GM12878 (cell line): ENCODE results near the gene RTP5. TPM values are rescaled to one million over a fixed set of nuclear protein-coding genes. Genes with fewer than 3 reads are reported as not detected.

Experiments
- ATAC-seq: fragments of 200-7000 bp; cut with Tn5 transposase; 3 replicates; pipeline ENCODE4 v1.9.1; 2020; ENCODE audit warnings: mild to moderate bottlenecking, moderate library complexity
- BruUV-seq: library from RNA; stranded (reverse); fragments of 400-500 nt; replicated peaks from 2 replicates; lab custom pipeline; 2021; lab: Mats Ljungman, UMichigan
- CTCF ChIA-PET: fragments of 300-600 bp; sonication (Branson Sonifier 250); formaldehyde crosslinking; extraction: SDS; loops from one replicate; lab custom pipeline; 2021; ENCODE audit warnings: inconsistent platforms; lab: Yijun Ruan, JAX
- POLR2A ChIA-PET: fragments of 350-600 bp; formaldehyde crosslinking; extraction: SDS; loops from one replicate; lab custom pipeline; 2021; ENCODE audit warnings: inconsistent platforms; lab: Charles Lee
- RAD21 ChIA-PET: fragments of 300-600 bp; sonication (Branson Sonifier 250); formaldehyde crosslinking; loops from one replicate; lab custom pipeline; 2023; ENCODE audit warnings: antibody characterized with exemption; ENCODE audit not compliant: unreplicated experiment; lab: Charles Lee
- SMC1A ChIA-PET: fragments of 300-600 bp; sonication (Branson Sonifier 250); formaldehyde crosslinking; loops from one replicate; lab custom pipeline; 2023; ENCODE audit not compliant: unreplicated experiment, uncharacterized antibody; lab: Charles Lee
- DNase-seq: peaks from one replicate; pipeline ENCODE4 v3.0.0-alpha.2; 2011; ENCODE audit warnings: low read depth, low spot score
- FAIRE-seq: peaks from 3 replicates; lab custom pipeline; 2011; peaks lifted over from hg19 to GRCh38; lab: Jason Lieb, UNC
- H2AFZ ChIP-seq: 2 replicates; pipeline ENCODE4 v1.6.0; 2011; ENCODE audit warnings: low read depth, low read length, control low read depth; ENCODE audit not compliant: control insufficient read depth
- H3K27ac ChIP-seq: 2 replicates; pipeline ENCODE4 v1.5.1; 2011; ENCODE audit warnings: control low read depth; ENCODE audit not compliant: control insufficient read depth, insufficient read depth
- H3K27me3 ChIP-seq, 2 experiments: replicated peaks in 1 of 2; 2 replicates each; pipeline versions ENCODE4 v1.6.0 to v1.6.1; 2011; ENCODE audit warnings: low read length in 1 of 2; ENCODE audit not compliant: control insufficient read depth in 2 of 2, insufficient read depth in 2 of 2
- H3K36me3 ChIP-seq, 2 experiments: 2 replicates each; pipeline ENCODE4 v1.5.1; 2011; ENCODE audit warnings: low read length in 1 of 2; ENCODE audit not compliant: control insufficient read depth in 2 of 2, insufficient read depth in 2 of 2
- H3K4me1 ChIP-seq: 2 replicates; pipeline ENCODE4 v1.6.1; 2011; ENCODE audit warnings: mild to moderate bottlenecking, low read length, moderate library complexity, mixed read lengths; ENCODE audit not compliant: control insufficient read depth, insufficient read depth
- H3K4me2 ChIP-seq: 2 replicates; pipeline ENCODE4 v1.6.0; 2011; ENCODE audit warnings: control low read depth; ENCODE audit not compliant: control insufficient read depth, insufficient read depth
- H3K4me3 ChIP-seq: fragments of 200-600 bp; sonication (generic); 2 replicates; pipeline ENCODE4 v1.5.1; 2016
- H3K79me2 ChIP-seq: 2 replicates; pipeline ENCODE4 v1.6.0; 2011; ENCODE audit warnings: low read length; ENCODE audit not compliant: control insufficient read depth, insufficient read depth
- H3K9ac ChIP-seq: 2 replicates; pipeline ENCODE4 v1.8.0; 2011; ENCODE audit warnings: low read length, control low read depth, mixed read lengths; ENCODE audit not compliant: control insufficient read depth, insufficient read depth
- H3K9me3 ChIP-seq: replicated peaks from 3 replicates; pipeline ENCODE4 v1.5.1; 2011; ENCODE audit warnings: mild to moderate bottlenecking, low read length; ENCODE audit not compliant: control insufficient read depth, insufficient read depth
- H4K20me1 ChIP-seq: 2 replicates; pipeline ENCODE4 v1.6.0; 2011; ENCODE audit not compliant: control insufficient read depth, insufficient read depth
- ATF3 ChIP-seq: IDR thresholded peaks from 2 replicates; pipeline ENCODE4 v1.6.1; 2011; ENCODE audit warnings: low read depth, mild to moderate bottlenecking, low read length, moderate library complexity, borderline replicate concordance; ENCODE audit errors: extremely low read depth
- CBFB ChIP-seq: IDR thresholded peaks from 2 replicates; pipeline ENCODE4 v1.6.1; 2016; ENCODE audit warnings: antibody characterized with exemption, low read depth
- CHD1 ChIP-seq: IDR thresholded peaks from 2 replicates; pipeline ENCODE4 v1.6.1; 2012; ENCODE audit warnings: low read depth, low read length, improper control_type of control experiment
- CREM ChIP-seq: IDR thresholded peaks from 2 replicates; pipeline ENCODE4 v1.6.1; 2014; ENCODE audit warnings: antibody characterized with exemption, low read depth
- EP300 ChIP-seq, 2 experiments: fragments of 150-350 bp in 1 of 2; IDR thresholded peaks; 2 replicates each; pipeline ENCODE4 v1.6.1; 2011 to 2012; ENCODE audit warnings: low read depth in 2 of 2, low read length in 2 of 2, borderline replicate concordance in 1 of 2, improper control_type of control experiment in 1 of 2, inconsistent platforms in 1 of 2; ENCODE audit not compliant: control insufficient read depth in 1 of 2
- HDAC2 ChIP-seq: fragments of 200-600 bp; sonication (generic); IDR thresholded peaks from 2 replicates; pipeline ENCODE4 v1.6.1; 2017
- IRF3 ChIP-seq: fragments of 450-650 bp; IDR thresholded peaks from 2 replicates; pipeline ENCODE4 v1.6.1; 2014; ENCODE audit warnings: mild to moderate bottlenecking
- LARP7 ChIP-seq: fragments of 450-650 bp; IDR thresholded peaks from 2 replicates; pipeline ENCODE4 v1.6.1; 2017; ENCODE audit warnings: mild to moderate bottlenecking
- MTA3 ChIP-seq: IDR thresholded peaks from 2 replicates; pipeline ENCODE4 v1.6.1; 2012; ENCODE audit warnings: low read length, inconsistent platforms, borderline replicate concordance
- PAX8 ChIP-seq: fragments of 450-650 bp; IDR thresholded peaks from 2 replicates; pipeline ENCODE4 v1.6.1; 2017; ENCODE audit warnings: mild to moderate bottlenecking, moderate library complexity
- RB1 ChIP-seq: fragments of 450-650 bp; formaldehyde crosslinking; IDR thresholded peaks from 2 replicates; pipeline ENCODE4 v1.6.1; 2017; ENCODE audit warnings: mild to moderate bottlenecking, borderline replicate concordance
- SPI1 ChIP-seq: IDR thresholded peaks from 2 replicates; pipeline ENCODE4 v1.6.1; 2011; ENCODE audit warnings: low read depth, mild to moderate bottlenecking, low read length, moderate library complexity, borderline replicate concordance; ENCODE audit not compliant: insufficient read depth
- WRNIP1 ChIP-seq: IDR thresholded peaks from 2 replicates; pipeline ENCODE4 v1.6.1; 2011; ENCODE audit warnings: low read depth, low read length, improper control_type of control experiment, borderline replicate concordance
- WGBS: methylation state at CpG from one replicate; pipeline ENCODE4 v1.1.6; 2016; ENCODE audit warnings: low lambda C conversion rate; ENCODE audit not compliant: insufficient replicate concordance, insufficient coverage; ENCODE audit errors: missing lambda C conversion rate; 5-methylcytosine and 5-hydroxymethylcytosine counted together
- in situ Hi-C: fragments of 300-500 bp; cut with MboI; formaldehyde crosslinking; loops from 9 replicates; pipeline ENCODE4 v1.14.3; 2018; ENCODE audit warnings: mixed read lengths
- intact Hi-C: fragments of 100-400 bp; cut with micrococcal nuclease; formaldehyde crosslinking; loops from one replicate; pipeline ENCODE4 v1.14.2; 2022; ENCODE audit not compliant: unreplicated experiment
- polyA plus RNA-seq, 11 experiments: library from polyadenylated mRNA; depleted of rRNA in 4 of 11; unstranded in 6 of 11; stranded (reverse) in 5 of 11; fragments of >200 nt; fragmentation: Nextera tagmentation in 4 of 11; fragmentation: Illumina TruSeq in 1 of 11; extraction: Ambion mirVana in 4 of 11; extraction: Trizol in 1 of 11; gene quantifications; 1 replicate in 1 of 11; 2 replicates in 10 of 11; pipeline versions ENCODE4 v1.2.1 to v1.2.3, GENCODE V29; 2011 to 2016; ENCODE audit warnings: inconsistent platforms in 2 of 11, missing spikeins in 2 of 11, low read depth in 1 of 11
- total RNA-seq, 4 experiments: library from RNA; depleted of rRNA in 3 of 4; stranded (reverse); fragments of >200 nt in 3 of 4; fragmentation: Illumina TruSeq in 1 of 4; extraction: Trizol in 1 of 4; gene quantifications; 2 replicates each; pipeline versions ENCODE4 v1.2.1 to v1.2.3, GENCODE V29; 2013 to 2021

RTP5 gene
- total and polyA plus RNA-seq, 10 of the 15 experiments (the other 5 are each of a cell fraction or from before 2014, with no cell fraction given) = 0.05 TPM; not detected in 9

- Histone ChIP-seq H3K9ac (no peak overlapping the region), H3K4me2 (no peak overlapping the region), H3K36me3 (no peaks in the 10 kb centered on the region), H3K4me3 (no peak overlapping the region), H3K27me3 (no peaks in the 10 kb centered on the region), H4K20me1 (no peaks in the 10 kb centered on the region), H2AFZ (no peak overlapping the region), H3K9me3 (no peaks in the 10 kb centered on the region; the same call in 1 of the 3 replicates), H3K27ac (no peak overlapping the region), H3K79me2 (no peaks in the 10 kb centered on the region), H3K4me1 (no peaks in the 10 kb centered on the region)
- TF ChIP-seq WRNIP1 = no peak
- no peak for TF ChIP-seq PAX8
- TF ChIP-seq IRF3 = no peak
- no peak for TF ChIP-seq SPI1
- no peak for TF ChIP-seq EP300 (IDR thresholded peaks at IDR 0.05; ENCODE audit: borderline replicate concordance in 1 of 2, control insufficient read depth in 1 of 2, low read depth in 2 of 2, low read length in 2 of 2)
- no peak for TF ChIP-seq ATF3
- TF ChIP-seq HDAC2 = no peak
- no peak for TF ChIP-seq RB1
- no peak for TF ChIP-seq LARP7
- TF ChIP-seq CBFB = no peak
- TF ChIP-seq CREM = no peak
- no peak for TF ChIP-seq CHD1
- no peak for TF ChIP-seq MTA3
- FAIRE-seq (no peak), DNase-seq (no peak), ATAC-seq (no peak)
- ChIA-PET POLR2A (no interaction called here), RAD21 (no interaction called here), CTCF (no interaction called here), SMC1A (no interaction called here)
- 43% methylated on average over 37 of the region's 38 CpGs for WGBS
- intact Hi-C loops = no loop called here
- BruUV-seq = no TSS peak
- in situ Hi-C loops = loop anchor here (10.0 kb wide), 1 partner anchor 357 kb away; no protein-coding TSS in a partner anchor
Observed at GRCh38 chr2:241871538-241872312, 2.2 kb downstream of the RTP5 start.
